Activated naive CD8-positive, alpha-beta T cell treated with anti-CD3 and anti-CD28 coated beads, Interleukin-2, amount 50 U/mL, for 16 hours (primary cell): ENCODE measurements around the gene SSU72.
"Not testable (repeated sequence)": the region's sequence is repeated elsewhere in the genome, so short reads cannot be mapped to it uniquely, and the experiment has no call there.

Source experiments
- DNase-seq: peaks from one replicate; pipeline ENCODE4 v3.0.0-alpha.2; 2020; ENCODE audit warnings: low read depth, low spot score

Gene SSU72

GRCh38 chr1:1529321-1529720, 45.3 kb downstream of the SSU72 start:
- no peak for DNase-seq

- no peak for DNase-seq
Observed at GRCh38 chr1:1528301-1529267, 46.1 kb downstream of the SSU72 start.

GRCh38 chr1:1527092-1527816, 47.4 kb downstream of the SSU72 start:
- no peak for DNase-seq

- not testable (repeated sequence) for DNase-seq
Observed at GRCh38 chr1:1526476-1526875, 48.2 kb downstream of the SSU72 start.

- not testable (repeated sequence) for DNase-seq
Observed at GRCh38 chr1:1524750-1525383, 49.8 kb downstream of the SSU72 start.

GRCh38 chr1:1523651-1524050, 51.0 kb downstream of the SSU72 start:
- not testable (repeated sequence) for DNase-seq

- DNase-seq: not testable (repeated sequence)
Observed at GRCh38 chr1:1523226-1523625, 51.4 kb downstream of the SSU72 start.

DNA sequence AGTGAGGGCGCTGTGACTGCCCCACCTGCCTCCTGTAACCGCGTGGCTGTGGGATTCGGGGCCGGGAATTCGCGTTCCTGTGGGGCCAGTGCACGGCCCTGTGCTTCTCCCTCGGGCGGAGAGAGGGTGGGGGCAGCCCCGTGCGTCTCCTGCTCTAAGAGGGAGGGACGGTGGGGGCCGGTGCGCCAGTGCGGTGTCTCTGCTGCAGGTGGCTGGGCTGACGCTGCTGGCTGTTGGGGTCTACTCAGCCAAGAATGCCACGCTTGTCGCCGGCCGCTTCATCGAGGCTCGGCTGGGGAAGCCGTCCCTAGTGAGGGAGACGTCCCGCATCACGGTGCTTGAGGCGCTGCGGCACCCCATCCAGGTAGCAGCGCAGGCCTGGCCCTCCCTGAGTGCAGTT, 52.1 kb downstream of the SSU72 start:
- not testable (repeated sequence) for DNase-seq

DNA sequence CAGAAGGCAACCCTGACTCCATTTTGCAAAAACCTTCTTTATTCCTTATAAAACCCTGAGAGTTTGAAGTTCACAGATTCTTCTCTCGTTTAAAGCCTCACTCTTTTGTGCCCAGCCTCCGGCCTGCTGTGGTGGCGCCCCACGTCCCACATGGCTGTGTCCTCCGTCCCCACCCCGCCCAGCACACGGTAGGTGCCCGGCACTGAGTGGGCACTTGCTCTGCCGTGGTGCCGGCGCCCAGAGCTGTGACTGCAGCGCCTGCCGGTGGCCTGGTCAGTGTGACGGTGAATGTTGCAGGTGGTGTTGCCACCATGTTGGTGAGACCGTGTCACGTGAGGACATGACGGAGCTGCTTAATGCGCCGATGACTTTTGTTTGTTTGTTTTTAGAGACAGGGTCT, 53.3 kb downstream of the SSU72 start:
- no peak for DNase-seq

GRCh38 chr1:1519805-1520505, 54.7 kb downstream of the SSU72 start:
- DNase-seq: not testable (repeated sequence)

DNA sequence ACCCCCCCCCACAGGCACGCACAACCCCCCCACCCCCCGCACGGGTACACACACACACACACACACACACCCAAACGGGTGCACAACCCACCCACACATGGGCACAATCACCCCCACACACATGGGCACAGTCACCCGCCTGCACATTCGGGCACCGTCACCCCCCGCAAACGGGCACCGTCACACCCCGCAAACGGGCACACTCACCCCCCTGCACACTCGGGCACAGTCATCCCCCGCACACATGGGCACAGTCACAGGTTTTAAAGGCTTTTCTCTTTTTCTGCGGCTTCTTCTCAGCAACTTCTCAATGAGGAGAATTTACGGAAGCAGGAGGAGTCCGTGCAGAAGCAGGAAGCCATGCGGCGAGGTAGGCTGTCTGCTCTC, 56.0 kb downstream of the SSU72 start:
- not testable (repeated sequence) for DNase-seq

GRCh38 chr1:1517973-1518620, 56.6 kb downstream of the SSU72 start:
- no peak for DNase-seq

DNA sequence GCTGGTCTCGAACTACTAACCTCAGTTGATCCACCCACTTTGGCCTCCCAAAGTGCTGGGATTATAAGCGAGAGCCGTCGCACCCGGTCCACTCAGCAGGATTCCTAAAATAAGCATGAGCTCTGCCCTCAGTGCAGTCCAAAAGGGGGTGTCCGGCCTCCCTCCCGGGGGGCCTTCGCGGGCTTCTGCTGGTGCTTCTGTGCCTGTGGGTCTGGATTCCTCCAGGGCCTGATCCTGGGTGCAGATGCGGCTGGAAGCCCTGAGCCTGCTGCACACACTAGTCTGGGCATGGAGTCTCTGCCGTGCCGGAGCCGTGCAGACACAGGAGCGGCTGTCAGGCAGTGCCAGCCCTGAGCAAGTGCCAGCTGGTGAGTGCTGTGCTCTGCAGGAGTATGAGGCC, 57.7 kb downstream of the SSU72 start:
- not testable (repeated sequence) for DNase-seq

- DNase-seq: not testable (repeated sequence)
Observed at GRCh38 chr1:1514376-1514775, 60.3 kb downstream of the SSU72 start.

- DNase-seq: not testable (repeated sequence)
Observed at GRCh38 chr1:1513675-1514074, 61.0 kb downstream of the SSU72 start.

DNA sequence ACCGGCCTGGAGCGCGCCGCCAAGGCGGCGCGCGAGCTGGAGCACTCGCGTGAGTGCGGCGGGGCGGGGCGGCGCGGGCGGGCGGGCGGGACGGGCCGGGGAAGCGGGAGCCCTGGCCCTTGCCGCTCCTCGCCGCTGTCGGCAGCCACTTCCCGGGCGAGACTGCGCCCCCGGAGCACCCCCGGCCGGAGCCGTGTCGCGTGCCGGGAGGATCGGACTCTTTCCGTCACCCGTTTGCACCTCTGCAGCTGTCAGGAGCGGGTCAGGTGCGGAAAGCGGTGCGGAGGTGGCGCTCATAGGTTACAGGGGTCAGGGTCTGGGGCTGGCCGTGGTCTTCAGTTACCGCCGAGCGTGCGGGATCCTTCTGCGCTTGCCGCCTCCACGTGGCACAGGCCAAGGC, 62.2 kb downstream of the SSU72 start:
- DNase-seq: not testable (repeated sequence)

GRCh38 chr1:1511533-1512285, 63.0 kb downstream of the SSU72 start, which contains the start of gene ATAD3A:
ATAD3A (plus strand) TSS chr1:1512162; CDS start chr1:1512269, 107 bp downstream.
- DNase-seq: peak; percentile 90

- DNase-seq: no peak
Observed at GRCh38 chr1:1510912-1511532, 63.6 kb downstream of the SSU72 start.

- not testable (repeated sequence) for DNase-seq
Observed at GRCh38 chr1:1509465-1509850, 65.2 kb downstream of the SSU72 start.
